Tibial artery (tissue), 4 donors: ENCODE results near the gene MS4A13.

ENCODE experiments used
- DNase-seq, 2 donors: peaks; one replicate each; pipeline ENCODE4 v3.0.0-alpha.2; 2019
- H3K27ac ChIP-seq, 2 donors: fragments of 200-600 bp; sonication (generic) in 1 of 2; 1 replicate in 1 of 2; 2 replicates in 1 of 2; pipeline ENCODE4 v1.5.1; 2018 to 2019; ENCODE audit warnings: mild to moderate bottlenecking in 1 of 2
- H3K27me3 ChIP-seq, 2 donors: fragments of 200-600 bp; sonication (generic) in 1 of 2; one replicate each; pipeline versions ENCODE4 v1.5.1 to v1.6.0; 2016 to 2019
- H3K36me3 ChIP-seq, 3 donors: fragments of 200-600 bp; sonication (generic) in 2 of 3; one replicate each; pipeline ENCODE4 v1.5.1; 2016 to 2019; ENCODE audit warnings: mild to moderate bottlenecking in 2 of 3
- H3K4me1 ChIP-seq, 4 donors: fragments of 200-600 bp; sonication (generic) in 2 of 4; 1 replicate in 3 of 4; 2 replicates in 1 of 4; pipeline ENCODE4 v1.5.1; 2016 to 2019
- H3K4me3 ChIP-seq, 2 donors: fragments of 200-600 bp; sonication (generic) in 1 of 2; 1 replicate in 1 of 2; 2 replicates in 1 of 2; pipeline ENCODE4 v1.5.1; 2018 to 2019; ENCODE audit warnings: mild to moderate bottlenecking in 2 of 2
- H3K9me3 ChIP-seq, 3 donors: fragments of 200-600 bp; sonication (generic) in 1 of 3; one replicate each; pipeline ENCODE4 v1.5.1; 2016 to 2019
- intact Hi-C: fragments of 100-400 bp; cut with DNase I; formaldehyde crosslinking; loops from one replicate; pipeline ENCODE4 v1.15.0; 2023; ENCODE audit warnings: low total_unique reads
- TF ChIP-seq, protein P1 (sequence below), 2 experiments: fragments of 200-600 bp in 1 of 2; fragments of 450-650 bp in 1 of 2; IDR thresholded peaks; one replicate each; pipeline ENCODE4 v1.5.1; 2017 to 2019; ENCODE audit warnings: antibody characterized with exemption in 2 of 2, mild to moderate bottlenecking in 1 of 2, moderate library complexity in 1 of 2

Gene MS4A13

DNA sequence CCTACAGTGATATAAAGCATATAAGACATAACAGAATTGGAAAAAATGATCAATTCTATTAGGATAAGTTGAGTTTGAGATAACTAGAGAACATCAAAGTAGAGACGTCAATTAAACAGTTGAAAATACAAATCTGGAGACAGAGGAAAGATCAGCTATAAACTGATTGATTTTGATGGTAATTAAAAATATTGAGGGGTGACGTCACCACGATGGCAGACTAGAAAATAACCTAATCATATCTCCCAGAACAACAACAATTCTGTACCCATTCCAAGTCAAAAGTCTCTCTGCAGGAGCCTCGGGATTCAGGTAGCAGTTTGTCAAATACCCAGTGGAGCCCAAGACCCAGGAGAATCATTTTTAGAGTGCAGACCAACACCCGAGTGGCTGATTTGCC lies 28.9 kb downstream of the MS4A13 start:
- no peak for DNase-seq
- no peaks in the 10 kb centered on the region for H3K36me3 ChIP-seq
- H3K27ac ChIP-seq, result no peak overlapping the region
- no peaks in the 10 kb centered on the region for H3K4me1 ChIP-seq
- no peak overlapping the region for H3K4me3 ChIP-seq
- H3K27me3 ChIP-seq, result no peaks in the 10 kb centered on the region
- intact Hi-C loops, result no loop called here
- TF ChIP-seq, protein P1, sequence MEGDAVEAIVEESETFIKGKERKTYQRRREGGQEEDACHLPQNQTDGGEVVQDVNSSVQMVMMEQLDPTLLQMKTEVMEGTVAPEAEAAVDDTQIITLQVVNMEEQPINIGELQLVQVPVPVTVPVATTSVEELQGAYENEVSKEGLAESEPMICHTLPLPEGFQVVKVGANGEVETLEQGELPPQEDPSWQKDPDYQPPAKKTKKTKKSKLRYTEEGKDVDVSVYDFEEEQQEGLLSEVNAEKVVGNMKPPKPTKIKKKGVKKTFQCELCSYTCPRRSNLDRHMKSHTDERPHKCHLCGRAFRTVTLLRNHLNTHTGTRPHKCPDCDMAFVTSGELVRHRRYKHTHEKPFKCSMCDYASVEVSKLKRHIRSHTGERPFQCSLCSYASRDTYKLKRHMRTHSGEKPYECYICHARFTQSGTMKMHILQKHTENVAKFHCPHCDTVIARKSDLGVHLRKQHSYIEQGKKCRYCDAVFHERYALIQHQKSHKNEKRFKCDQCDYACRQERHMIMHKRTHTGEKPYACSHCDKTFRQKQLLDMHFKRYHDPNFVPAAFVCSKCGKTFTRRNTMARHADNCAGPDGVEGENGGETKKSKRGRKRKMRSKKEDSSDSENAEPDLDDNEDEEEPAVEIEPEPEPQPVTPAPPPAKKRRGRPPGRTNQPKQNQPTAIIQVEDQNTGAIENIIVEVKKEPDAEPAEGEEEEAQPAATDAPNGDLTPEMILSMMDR (IDR thresholded peaks at IDR 0.05), result no peak
- H3K9me3 ChIP-seq, result no peaks in the 10 kb centered on the region

DNA sequence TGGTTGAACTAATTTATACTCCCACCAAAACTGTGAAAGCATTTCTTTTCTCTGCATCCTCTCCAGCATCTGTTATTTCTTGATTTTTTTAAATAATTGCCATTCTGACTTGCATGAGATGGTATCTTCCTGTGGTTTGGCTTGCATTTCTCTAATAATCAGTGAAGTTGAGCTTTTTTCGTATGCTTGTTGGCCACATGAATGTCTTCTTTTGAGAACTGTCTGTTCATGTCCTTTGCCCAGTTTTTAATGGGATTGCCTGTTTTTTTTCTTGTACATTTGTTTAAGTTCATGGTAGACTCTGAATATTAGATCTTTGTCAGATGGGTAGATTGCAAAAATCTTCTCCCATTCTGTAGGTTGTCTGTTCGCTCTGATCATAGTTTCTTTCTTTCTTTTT lies 46.1 kb downstream of the MS4A13 start:
- Histone ChIP-seq H3K9me3 (peaks cover 0 to 16% (median 12%) of the 10 kb centered on the region in 3 donors), H3K27ac (no peak overlapping the region), H3K36me3 (no peaks in the 10 kb centered on the region), H3K27me3 (no peaks in the 10 kb centered on the region), H3K4me1 (no peaks in the 10 kb centered on the region), H3K4me3 (no peak overlapping the region)
- DNase-seq, result no peak
- intact Hi-C loops, result no loop called here
- TF ChIP-seq, protein P1 (IDR thresholded peaks at IDR 0.05), result no peak

DNA sequence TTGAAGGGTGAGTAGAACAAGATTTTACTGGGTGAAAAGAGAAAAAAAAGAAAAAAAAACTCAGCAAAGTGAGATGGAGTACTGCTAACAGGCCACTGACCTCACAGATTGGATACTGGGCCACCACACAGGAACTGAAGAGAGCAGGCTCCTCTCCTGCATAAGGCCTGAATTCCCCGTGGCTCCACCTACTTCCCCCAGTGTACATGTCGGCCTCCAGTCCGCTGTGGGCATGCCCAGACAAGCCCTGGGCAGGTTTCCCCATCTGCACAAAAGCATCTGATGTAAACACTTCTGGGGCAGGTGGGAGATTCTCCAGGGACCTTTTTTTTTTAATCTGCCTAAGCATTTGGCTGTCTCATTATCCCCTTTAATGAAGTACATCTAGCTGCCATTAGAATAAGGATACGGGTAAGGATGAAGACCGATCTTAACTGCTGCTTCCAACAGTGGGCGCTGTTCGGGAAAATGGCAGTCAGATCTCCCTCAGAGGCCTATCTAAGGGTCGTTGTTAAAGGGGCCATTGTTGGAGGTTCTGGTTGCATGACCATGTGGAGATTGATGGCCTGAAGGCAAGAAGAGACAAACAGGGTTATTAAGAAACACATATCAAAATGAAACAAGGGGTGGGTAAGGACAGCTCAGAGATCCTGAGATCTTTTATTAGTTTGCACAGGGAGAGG lies 48.5 kb downstream of the MS4A13 start:
- H3K27ac ChIP-seq, result no peak overlapping the region
- no peaks in the 10 kb centered on the region for H3K4me1 ChIP-seq
- intact Hi-C loops, result no loop called here
- H3K4me3 ChIP-seq, result no peak overlapping the region
- no peaks in the 10 kb centered on the region for H3K36me3 ChIP-seq
- peaks cover 0 to 16% (median 12%) of the 10 kb centered on the region in 3 donors for H3K9me3 ChIP-seq
- H3K27me3 ChIP-seq, result no peaks in the 10 kb centered on the region
- TF ChIP-seq, protein P1 (IDR thresholded peaks at IDR 0.05), result no peak
- no peak for DNase-seq

DNA sequence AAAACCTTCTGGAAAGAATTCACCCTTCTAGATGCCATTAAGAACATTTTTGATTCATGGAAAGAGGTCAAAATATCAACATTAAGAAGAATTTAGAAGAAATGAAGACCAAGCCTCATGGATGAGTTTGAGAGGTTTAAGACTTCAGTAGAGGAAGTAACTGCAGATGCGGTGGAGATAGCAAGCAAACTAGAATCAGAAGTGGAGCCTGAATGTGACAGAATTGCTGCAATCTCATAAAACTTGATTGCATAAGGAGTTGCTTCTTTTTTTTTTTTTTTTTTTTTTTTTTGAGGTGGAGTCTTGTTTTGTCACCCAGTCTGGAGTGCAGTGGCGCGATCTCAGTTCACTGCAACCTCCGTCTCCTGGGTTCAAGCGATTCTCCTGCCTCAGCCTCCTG lies 51.6 kb downstream of the MS4A13 start:
- intact Hi-C loops, result no loop called here

DNA sequence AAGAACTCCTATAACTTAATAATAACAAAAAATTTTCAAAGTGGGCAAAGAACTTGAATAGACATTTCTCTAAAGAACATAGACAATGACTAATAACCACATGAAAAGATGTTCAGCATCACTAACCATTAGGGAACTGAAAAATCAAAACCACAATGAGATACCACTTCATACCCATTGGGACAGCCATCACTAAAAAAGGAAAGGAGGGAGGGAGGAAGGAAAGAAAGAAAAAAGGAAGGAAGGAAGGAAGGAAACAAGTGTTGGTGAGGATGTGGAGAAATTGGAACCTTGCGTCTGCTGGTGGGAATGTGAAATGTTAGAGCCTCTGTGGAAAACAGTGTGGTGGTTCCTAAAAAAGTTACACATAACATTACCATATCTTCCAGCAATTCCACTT lies 55.8 kb downstream of the MS4A13 start:
- no peaks in the 10 kb centered on the region for H3K36me3 ChIP-seq
- TF ChIP-seq, protein P1 (IDR thresholded peaks at IDR 0.05), result no peak
- no peak overlapping the region for H3K27ac ChIP-seq
- H3K4me3 ChIP-seq, result no peak overlapping the region
- no peaks in the 10 kb centered on the region for H3K27me3 ChIP-seq
- no peak for DNase-seq
- H3K4me1 ChIP-seq, result no peaks in the 10 kb centered on the region
- intact Hi-C loops, result no loop called here
- no peaks in the 10 kb centered on the region for H3K9me3 ChIP-seq

More for the DNA sequence above, 51.6 kb downstream of the MS4A13 start:
- Histone ChIP-seq H3K9me3 (peaks cover 0 to 6% (median 0%) of the 10 kb centered on the region in 3 donors), H3K27ac (no peak overlapping the region), H3K27me3 (no peaks in the 10 kb centered on the region), H3K4me1 (no peaks in the 10 kb centered on the region), H3K36me3 (no peaks in the 10 kb centered on the region), H3K4me3 (no peak overlapping the region)
- no peak for DNase-seq
- TF ChIP-seq, protein P1 (IDR thresholded peaks at IDR 0.05), result no peak
